GM23338 (cell line): ENCODE measurements around the gene CMSS1. TPM values are rescaled to one million over a fixed set of nuclear protein-coding genes. Genes with fewer than 3 reads are reported as not detected.

Experiments used
- ATAC-seq: fragments of 200-7000 bp; cut with Tn5 transposase; 3 replicates; pipeline ENCODE4 v1.9.1; 2020
- DNase-seq: peaks from one replicate; pipeline ENCODE4 v3.0.0-alpha.2; 2015; ENCODE audit warnings: low spot score
- H2AFZ ChIP-seq: fragments of 200-600 bp; sonication (generic); 2 replicates; pipeline ENCODE4 v1.8.0; 2016; ENCODE audit warnings: antibody characterized with exemption, mild to moderate bottlenecking, moderate library complexity
- H3F3A ChIP-seq: fragments of 200-600 bp; sonication (generic); replicated peaks from 2 replicates; pipeline ENCODE4 v1.8.0; 2017; ENCODE audit warnings: antibody characterized with exemption, mixed run types, low read depth
- H3K27ac ChIP-seq: fragments of 200-600 bp; sonication (generic); 2 replicates; pipeline ENCODE4 v1.6.1; 2016; ENCODE audit warnings: low read depth
- H3K27me3 ChIP-seq: fragments of 200-600 bp; sonication (generic); 2 replicates; pipeline ENCODE4 v1.8.0; 2016; ENCODE audit warnings: mild to moderate bottlenecking, mixed run types, moderate library complexity; ENCODE audit not compliant: insufficient read depth
- H3K36me3 ChIP-seq: fragments of 200-600 bp; sonication (generic); 2 replicates; pipeline ENCODE4 v1.8.0; 2016; ENCODE audit warnings: mild to moderate bottlenecking; ENCODE audit not compliant: insufficient read depth
- H3K4me1 ChIP-seq: fragments of 200-600 bp; sonication (generic); 2 replicates; pipeline ENCODE4 v1.8.0; 2016; ENCODE audit warnings: mild to moderate bottlenecking, moderate library complexity; ENCODE audit not compliant: insufficient read depth
- H3K4me2 ChIP-seq: fragments of 200-600 bp; sonication (generic); 2 replicates; pipeline ENCODE4 v1.7.1; 2017; ENCODE audit warnings: mixed run types
- H3K4me3 ChIP-seq: fragments of 200-600 bp; sonication (generic); 2 replicates; pipeline ENCODE4 v1.6.1; 2016; ENCODE audit warnings: mixed run types
- H3K79me2 ChIP-seq: fragments of 200-600 bp; sonication (generic); replicated peaks from 2 replicates; pipeline ENCODE4 v1.8.0; 2017; ENCODE audit warnings: mild to moderate bottlenecking; ENCODE audit not compliant: insufficient read depth
- H3K9me2 ChIP-seq: fragments of 200-600 bp; sonication (generic); 2 replicates; pipeline ENCODE4 v1.8.0; 2017; ENCODE audit not compliant: insufficient read depth
- H4K20me1 ChIP-seq: fragments of 200-600 bp; sonication (generic); replicated peaks from 2 replicates; pipeline ENCODE4 v1.8.0; 2017; ENCODE audit warnings: mild to moderate bottlenecking; ENCODE audit not compliant: insufficient read depth
- H3K27ac Mint-ChIP-seq: 2 replicates; pipeline ENCODE4 v1.8.0; 2020; ENCODE audit warnings: inconsistent platforms, mild to moderate bottlenecking, moderate library complexity, mixed read lengths
- H3K27me3 Mint-ChIP-seq: 3 replicates; pipeline ENCODE4 v1.8.0; 2022; ENCODE audit warnings: low read depth, mild to moderate bottlenecking, moderate library complexity, mixed read lengths, inconsistent platforms; ENCODE audit not compliant: insufficient read depth, poor library complexity
- H3K36me3 Mint-ChIP-seq: 3 replicates; pipeline ENCODE4 v1.8.0; 2021; ENCODE audit warnings: low read depth, mild to moderate bottlenecking, inconsistent platforms, moderate library complexity, mixed read lengths
- H3K4me1 Mint-ChIP-seq: 3 replicates; pipeline ENCODE4 v1.8.0; 2020; ENCODE audit warnings: mild to moderate bottlenecking, inconsistent platforms, mixed read lengths
- H3K4me3 Mint-ChIP-seq: 3 replicates; pipeline ENCODE4 v1.8.0; 2021; ENCODE audit warnings: moderate library complexity, mild to moderate bottlenecking, inconsistent platforms, mixed read lengths
- H3K9me3 Mint-ChIP-seq: 3 replicates; pipeline ENCODE4 v1.8.0; 2020; ENCODE audit warnings: moderate library complexity, mild to moderate bottlenecking, inconsistent platforms, mixed read lengths
- CREB1 ChIP-seq: fragments of 250-450 bp; sonication (Bioruptor Pico); IDR thresholded peaks from 2 replicates; pipeline ENCODE4 v1.5.0; 2020; ENCODE audit warnings: low read depth, mild to moderate bottlenecking, moderate library complexity
- EZH2 ChIP-seq: fragments of 200-600 bp; sonication (generic); IDR thresholded peaks from one replicate; pipeline ENCODE4 v1.8.0; 2017; ENCODE audit warnings: antibody characterized with exemption, mild to moderate bottlenecking, low read depth; ENCODE audit not compliant: unreplicated experiment
- EZH2phosphoT487 ChIP-seq: fragments of 200-600 bp; sonication (generic); IDR thresholded peaks from one replicate; pipeline ENCODE4 v1.8.1; 2018; ENCODE audit warnings: antibody characterized with exemption; ENCODE audit not compliant: unreplicated experiment
- JUNB ChIP-seq: IDR thresholded peaks from one replicate; pipeline ENCODE4 v1.6.1; 2016; ENCODE audit warnings: antibody characterized with exemption; ENCODE audit not compliant: unreplicated experiment
- NANOG ChIP-seq: IDR thresholded peaks from 2 replicates; pipeline ENCODE4 v1.6.1; 2016; ENCODE audit warnings: antibody characterized with exemption, borderline replicate concordance
- POLR2AphosphoS5 ChIP-seq: IDR thresholded peaks from 2 replicates; pipeline ENCODE4 v1.6.1; 2016; ENCODE audit warnings: antibody characterized with exemption, low read depth
- ZNF114 ChIP-seq: fragments of 250-450 bp; sonication (Bioruptor Pico); IDR thresholded peaks from 2 replicates; pipeline ENCODE4 v1.5.0; 2020; ENCODE audit warnings: mild to moderate bottlenecking, moderate library complexity
- polyA plus RNA-seq: library from polyadenylated mRNA; unstranded; fragments of >200 nt; fragmentation: Nextera tagmentation; extraction: Ambion mirVana; gene quantifications from 2 replicates; pipeline ENCODE4 v1.2.1, GENCODE V29; 2016
- total RNA-seq: library from RNA; depleted of rRNA; stranded (reverse); fragments of >200 nt; shearing (Covaris generic); gene quantifications from 2 replicates; pipeline ENCODE4 v1.2.3, GENCODE V29; 2014
- TF ChIP-seq, protein P1 (sequence below): IDR thresholded peaks from one replicate; pipeline ENCODE4 v1.6.1; 2018; ENCODE audit warnings: antibody characterized with exemption; ENCODE audit not compliant: unreplicated experiment

CMSS1 gene
- total and polyA plus RNA-seq, 2 experiments from 2014 or later, result 39.4 to 187 TPM

DNA sequence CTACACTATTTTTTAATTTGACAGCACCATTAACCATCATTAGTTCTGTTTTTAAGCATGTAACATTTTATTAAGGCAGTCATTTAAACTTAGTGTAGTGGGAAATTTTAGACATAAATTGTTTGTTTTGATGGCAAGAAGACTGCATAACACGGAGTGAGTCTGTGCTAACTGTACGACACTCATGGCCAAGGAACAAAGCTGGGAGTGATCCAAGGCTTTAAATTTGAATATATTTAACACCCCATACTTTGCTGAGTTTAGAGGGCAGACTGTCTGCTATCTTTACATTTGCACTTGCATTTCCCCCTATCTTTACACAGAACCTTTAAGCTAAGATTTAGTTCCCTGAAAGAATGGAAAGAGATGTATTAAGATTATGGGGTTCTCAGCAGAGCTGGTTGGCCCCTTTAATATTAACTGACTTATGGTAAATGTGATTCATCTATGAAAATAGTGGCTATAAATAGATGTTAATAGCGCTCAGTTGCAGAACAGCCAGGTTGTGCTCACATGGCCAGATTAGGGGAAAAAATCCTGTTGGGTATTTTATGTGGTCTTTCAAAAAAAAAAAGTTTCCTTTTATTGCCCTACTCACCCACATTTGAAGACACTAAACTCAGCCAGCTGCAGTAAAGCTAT, 120.7 kb downstream of the CMSS1 start:
- TF ChIP-seq POLR2AphosphoS5 (no peak), ZNF114 (CRISPR knock-in tag) (no peak), JUNB (no peak), EZH2phosphoT487 (no peak), EZH2 (no peak), CREB1 (CRISPR knock-in tag) (no peak), NANOG (no peak)
- TF ChIP-seq, protein P1, sequence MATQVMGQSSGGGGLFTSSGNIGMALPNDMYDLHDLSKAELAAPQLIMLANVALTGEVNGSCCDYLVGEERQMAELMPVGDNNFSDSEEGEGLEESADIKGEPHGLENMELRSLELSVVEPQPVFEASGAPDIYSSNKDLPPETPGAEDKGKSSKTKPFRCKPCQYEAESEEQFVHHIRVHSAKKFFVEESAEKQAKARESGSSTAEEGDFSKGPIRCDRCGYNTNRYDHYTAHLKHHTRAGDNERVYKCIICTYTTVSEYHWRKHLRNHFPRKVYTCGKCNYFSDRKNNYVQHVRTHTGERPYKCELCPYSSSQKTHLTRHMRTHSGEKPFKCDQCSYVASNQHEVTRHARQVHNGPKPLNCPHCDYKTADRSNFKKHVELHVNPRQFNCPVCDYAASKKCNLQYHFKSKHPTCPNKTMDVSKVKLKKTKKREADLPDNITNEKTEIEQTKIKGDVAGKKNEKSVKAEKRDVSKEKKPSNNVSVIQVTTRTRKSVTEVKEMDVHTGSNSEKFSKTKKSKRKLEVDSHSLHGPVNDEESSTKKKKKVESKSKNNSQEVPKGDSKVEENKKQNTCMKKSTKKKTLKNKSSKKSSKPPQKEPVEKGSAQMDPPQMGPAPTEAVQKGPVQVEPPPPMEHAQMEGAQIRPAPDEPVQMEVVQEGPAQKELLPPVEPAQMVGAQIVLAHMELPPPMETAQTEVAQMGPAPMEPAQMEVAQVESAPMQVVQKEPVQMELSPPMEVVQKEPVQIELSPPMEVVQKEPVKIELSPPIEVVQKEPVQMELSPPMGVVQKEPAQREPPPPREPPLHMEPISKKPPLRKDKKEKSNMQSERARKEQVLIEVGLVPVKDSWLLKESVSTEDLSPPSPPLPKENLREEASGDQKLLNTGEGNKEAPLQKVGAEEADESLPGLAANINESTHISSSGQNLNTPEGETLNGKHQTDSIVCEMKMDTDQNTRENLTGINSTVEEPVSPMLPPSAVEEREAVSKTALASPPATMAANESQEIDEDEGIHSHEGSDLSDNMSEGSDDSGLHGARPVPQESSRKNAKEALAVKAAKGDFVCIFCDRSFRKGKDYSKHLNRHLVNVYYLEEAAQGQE, result no peak

DNA sequence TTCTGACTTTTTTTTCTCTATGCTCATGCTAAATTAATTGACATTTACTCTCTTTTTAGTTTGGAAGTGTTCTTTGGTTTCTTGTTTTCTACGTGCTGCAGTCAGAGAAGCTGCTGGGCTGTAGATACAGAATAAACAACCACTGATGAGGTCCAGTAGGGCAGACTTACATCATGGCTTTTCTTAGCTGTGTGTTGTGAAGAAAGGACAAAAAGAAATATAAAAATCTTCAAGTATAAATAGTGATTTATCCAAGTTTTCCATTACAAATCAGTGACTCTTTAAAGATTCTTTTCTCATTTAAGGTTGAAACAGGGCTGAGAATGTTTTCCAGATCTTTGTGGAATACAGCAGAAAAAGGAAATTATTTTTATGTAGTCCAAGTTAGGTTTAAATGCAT, 122.2 kb downstream of the CMSS1 start:
- Histone ChIP-seq H2AFZ (no peak overlapping the region), H3K4me1 (peaks cover 6% of the 10 kb centered on the region), H3F3A (no peaks in the 10 kb centered on the region), H3K9me2 (no peaks in the 10 kb centered on the region), H3K79me2 (no peaks in the 10 kb centered on the region; the same call in 1 of the 2 replicates), H3K4me2 (no peak overlapping the region), H3K27me3 (no peaks in the 10 kb centered on the region), H3K4me3 (no peak overlapping the region), H3K27ac (no peak overlapping the region), H4K20me1 (no peaks in the 10 kb centered on the region), H3K36me3 (no peaks in the 10 kb centered on the region)
- Mint-ChIP-seq H3K27me3 (no peaks in the 10 kb centered on the region), H3K4me3 (no peak overlapping the region), H3K9me3 (no peaks in the 10 kb centered on the region), H3K36me3 (no peaks in the 10 kb centered on the region), H3K4me1 (peaks cover 19% of the 10 kb centered on the region), H3K27ac (no peak overlapping the region)
- TF ChIP-seq JUNB (no peak), CREB1 (CRISPR knock-in tag) (no peak)
- ATAC-seq (no peak), DNase-seq (no peak)

More for the DNA sequence above, 120.7 kb downstream of the CMSS1 start:
- Histone ChIP-seq H3K79me2 (peaks cover 3% of the 10 kb centered on the region; the same call in 1 of the 2 replicates), H3K36me3 (no peaks in the 10 kb centered on the region), H3K4me3 (no peak overlapping the region), H2AFZ (no peak overlapping the region), H3F3A (no peaks in the 10 kb centered on the region), H3K4me2 (no peak overlapping the region), H3K27ac (no peak overlapping the region), H3K4me1 (no peaks in the 10 kb centered on the region), H3K27me3 (no peaks in the 10 kb centered on the region), H4K20me1 (no peaks in the 10 kb centered on the region), H3K9me2 (no peaks in the 10 kb centered on the region)
- DNase-seq, result no peak
- Mint-ChIP-seq H3K4me3 (no peak overlapping the region), H3K27me3 (no peaks in the 10 kb centered on the region), H3K4me1 (peaks cover 10% of the 10 kb centered on the region), H3K9me3 (no peaks in the 10 kb centered on the region), H3K27ac (no peak overlapping the region), H3K36me3 (no peaks in the 10 kb centered on the region)
- ATAC-seq, result no peak
